Neural progenitor cell (in vitro differentiated cells): ENCODE results near the gene KISS1.

Experiments used
- EZH2 ChIP-seq: fragments of 200-600 bp; sonication (generic); IDR thresholded peaks from 2 replicates; pipeline ENCODE4 v1.6.1; 2017; ENCODE audit warnings: antibody characterized with exemption, mild to moderate bottlenecking, moderate library complexity
- TF ChIP-seq, protein P1 (sequence below): fragments of 200-600 bp; sonication (generic); IDR thresholded peaks from 2 replicates; pipeline ENCODE4 v1.5.1; 2017; ENCODE audit warnings: antibody characterized with exemption, mild to moderate bottlenecking

DNA sequence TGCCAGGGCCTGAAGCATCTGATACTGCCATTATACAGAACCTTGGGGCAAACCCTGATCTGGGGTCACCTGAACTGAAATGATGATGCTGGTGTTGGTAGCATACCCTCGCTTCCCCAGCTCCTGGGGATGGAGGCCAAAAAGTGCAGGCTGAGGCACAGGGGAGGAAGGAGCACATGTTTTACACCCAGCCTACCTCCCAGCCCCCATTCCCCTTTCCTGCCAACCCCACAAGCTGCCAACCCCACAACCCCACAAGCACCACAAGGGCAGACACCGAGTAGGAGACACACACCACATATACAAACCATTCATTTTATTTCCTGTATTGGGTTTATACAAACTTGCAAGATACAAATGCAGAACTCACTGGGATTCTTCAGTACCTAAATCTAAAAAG, 22.3 kb upstream of the KISS1 start:
- TF ChIP-seq EZH2 = no peak
- TF ChIP-seq, protein P1, sequence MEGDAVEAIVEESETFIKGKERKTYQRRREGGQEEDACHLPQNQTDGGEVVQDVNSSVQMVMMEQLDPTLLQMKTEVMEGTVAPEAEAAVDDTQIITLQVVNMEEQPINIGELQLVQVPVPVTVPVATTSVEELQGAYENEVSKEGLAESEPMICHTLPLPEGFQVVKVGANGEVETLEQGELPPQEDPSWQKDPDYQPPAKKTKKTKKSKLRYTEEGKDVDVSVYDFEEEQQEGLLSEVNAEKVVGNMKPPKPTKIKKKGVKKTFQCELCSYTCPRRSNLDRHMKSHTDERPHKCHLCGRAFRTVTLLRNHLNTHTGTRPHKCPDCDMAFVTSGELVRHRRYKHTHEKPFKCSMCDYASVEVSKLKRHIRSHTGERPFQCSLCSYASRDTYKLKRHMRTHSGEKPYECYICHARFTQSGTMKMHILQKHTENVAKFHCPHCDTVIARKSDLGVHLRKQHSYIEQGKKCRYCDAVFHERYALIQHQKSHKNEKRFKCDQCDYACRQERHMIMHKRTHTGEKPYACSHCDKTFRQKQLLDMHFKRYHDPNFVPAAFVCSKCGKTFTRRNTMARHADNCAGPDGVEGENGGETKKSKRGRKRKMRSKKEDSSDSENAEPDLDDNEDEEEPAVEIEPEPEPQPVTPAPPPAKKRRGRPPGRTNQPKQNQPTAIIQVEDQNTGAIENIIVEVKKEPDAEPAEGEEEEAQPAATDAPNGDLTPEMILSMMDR = no peak
